ENCODE results near the gene ITPR1.

DNA sequence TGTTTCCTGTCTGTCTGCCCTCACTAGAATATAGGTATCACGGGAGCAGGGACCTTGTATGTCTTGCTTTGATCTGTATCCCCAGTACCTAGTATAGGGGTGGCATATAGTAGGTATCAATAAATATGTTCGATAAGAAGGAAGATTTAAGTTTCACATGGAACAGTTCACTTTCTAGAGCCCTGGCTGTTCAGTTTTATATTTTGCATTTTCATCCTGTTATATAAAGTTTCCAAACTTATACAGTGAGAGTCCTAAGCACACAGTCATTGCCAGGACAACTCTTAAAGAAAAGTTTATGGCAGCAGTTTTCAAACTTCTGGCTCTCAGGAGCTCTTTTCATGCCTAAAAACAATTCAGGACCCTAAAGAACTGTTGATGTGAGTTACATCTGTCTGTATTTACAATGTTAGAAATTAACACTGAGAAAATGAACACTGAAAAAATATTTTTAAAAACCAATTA, 13.4 kb downstream of the ITPR1 start:
- TF ChIP-seq, protein P1, sequence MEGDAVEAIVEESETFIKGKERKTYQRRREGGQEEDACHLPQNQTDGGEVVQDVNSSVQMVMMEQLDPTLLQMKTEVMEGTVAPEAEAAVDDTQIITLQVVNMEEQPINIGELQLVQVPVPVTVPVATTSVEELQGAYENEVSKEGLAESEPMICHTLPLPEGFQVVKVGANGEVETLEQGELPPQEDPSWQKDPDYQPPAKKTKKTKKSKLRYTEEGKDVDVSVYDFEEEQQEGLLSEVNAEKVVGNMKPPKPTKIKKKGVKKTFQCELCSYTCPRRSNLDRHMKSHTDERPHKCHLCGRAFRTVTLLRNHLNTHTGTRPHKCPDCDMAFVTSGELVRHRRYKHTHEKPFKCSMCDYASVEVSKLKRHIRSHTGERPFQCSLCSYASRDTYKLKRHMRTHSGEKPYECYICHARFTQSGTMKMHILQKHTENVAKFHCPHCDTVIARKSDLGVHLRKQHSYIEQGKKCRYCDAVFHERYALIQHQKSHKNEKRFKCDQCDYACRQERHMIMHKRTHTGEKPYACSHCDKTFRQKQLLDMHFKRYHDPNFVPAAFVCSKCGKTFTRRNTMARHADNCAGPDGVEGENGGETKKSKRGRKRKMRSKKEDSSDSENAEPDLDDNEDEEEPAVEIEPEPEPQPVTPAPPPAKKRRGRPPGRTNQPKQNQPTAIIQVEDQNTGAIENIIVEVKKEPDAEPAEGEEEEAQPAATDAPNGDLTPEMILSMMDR (IDR thresholded peaks at IDR 0.05), result no peak
- no peak for TF ChIP-seq POLR2A (IDR thresholded peaks at IDR 0.05)

All from heart left ventricle (tissue), 13 donors.